Embryonic facial prominence (tissue), 1 donor: ENCODE data around the gene HCFC1.

Experiments
- DNase-seq: peaks from one replicate; pipeline ENCODE4 v3.0.0-alpha.2; 2016; ENCODE audit errors: extremely low spot score

The HCFC1 gene

DNA sequence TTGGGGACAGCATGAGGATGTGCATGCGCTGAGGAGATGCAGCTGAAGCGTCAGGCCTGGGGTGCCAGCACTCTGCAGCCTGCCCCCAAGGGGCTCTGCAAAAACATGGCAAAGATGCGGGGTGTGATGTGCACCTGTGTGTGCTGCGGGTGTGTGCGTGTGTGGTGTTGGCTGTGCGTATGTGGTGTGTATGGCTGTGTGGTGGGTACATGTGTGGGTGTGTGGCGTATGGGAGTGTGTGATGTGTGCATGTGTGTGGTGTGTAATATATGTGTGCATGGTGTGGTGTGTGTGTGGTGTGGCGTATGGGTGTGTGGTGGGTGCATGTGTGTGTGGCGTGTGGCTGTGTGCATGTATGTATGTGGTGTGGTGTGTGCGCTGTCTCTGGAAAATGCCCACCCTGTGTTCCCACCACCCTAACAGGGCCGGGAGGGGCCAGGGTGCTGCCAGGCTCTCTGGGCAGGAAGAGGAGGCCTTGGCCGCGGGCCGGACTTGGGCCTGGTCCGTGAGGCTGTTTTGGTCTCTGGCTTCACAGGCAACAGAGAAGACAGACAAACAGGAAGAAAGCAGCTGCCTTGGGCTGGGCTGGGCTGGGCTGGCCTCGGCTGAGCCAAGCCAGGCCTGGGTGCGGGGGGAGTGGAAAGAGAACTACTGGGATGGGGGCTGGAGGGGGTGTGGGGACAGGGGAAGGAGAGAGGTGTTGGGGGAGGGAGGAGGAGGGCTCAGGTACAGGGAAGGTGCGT lies 68.2 kb downstream of the HCFC1 start:
- no peak for DNase-seq

DNA sequence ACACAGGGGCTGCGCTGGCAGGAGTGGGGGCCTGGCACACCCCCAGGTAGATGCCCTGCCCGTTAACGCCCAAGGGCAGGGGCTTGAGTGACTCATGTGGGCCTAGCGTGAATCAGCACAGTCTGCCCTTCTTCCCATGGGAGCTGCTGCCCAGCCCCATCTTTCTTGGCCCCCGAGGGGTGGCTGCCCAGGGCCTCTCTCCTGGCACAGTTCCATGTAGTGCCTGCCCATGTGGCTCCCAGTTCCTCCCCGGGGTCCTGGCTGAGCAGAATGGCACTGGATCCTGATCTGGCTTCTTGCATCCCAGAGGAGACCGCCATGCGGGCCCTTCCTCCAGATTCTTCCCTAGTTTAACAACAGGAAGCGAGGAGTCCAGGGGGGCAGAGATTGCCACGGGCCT lies 69.2 kb downstream of the HCFC1 start:
- no peak for DNase-seq

- no peak for DNase-seq
Measured at GRCh38 chrX:153901753-153902140, 69.9 kb downstream of the HCFC1 start.

DNA sequence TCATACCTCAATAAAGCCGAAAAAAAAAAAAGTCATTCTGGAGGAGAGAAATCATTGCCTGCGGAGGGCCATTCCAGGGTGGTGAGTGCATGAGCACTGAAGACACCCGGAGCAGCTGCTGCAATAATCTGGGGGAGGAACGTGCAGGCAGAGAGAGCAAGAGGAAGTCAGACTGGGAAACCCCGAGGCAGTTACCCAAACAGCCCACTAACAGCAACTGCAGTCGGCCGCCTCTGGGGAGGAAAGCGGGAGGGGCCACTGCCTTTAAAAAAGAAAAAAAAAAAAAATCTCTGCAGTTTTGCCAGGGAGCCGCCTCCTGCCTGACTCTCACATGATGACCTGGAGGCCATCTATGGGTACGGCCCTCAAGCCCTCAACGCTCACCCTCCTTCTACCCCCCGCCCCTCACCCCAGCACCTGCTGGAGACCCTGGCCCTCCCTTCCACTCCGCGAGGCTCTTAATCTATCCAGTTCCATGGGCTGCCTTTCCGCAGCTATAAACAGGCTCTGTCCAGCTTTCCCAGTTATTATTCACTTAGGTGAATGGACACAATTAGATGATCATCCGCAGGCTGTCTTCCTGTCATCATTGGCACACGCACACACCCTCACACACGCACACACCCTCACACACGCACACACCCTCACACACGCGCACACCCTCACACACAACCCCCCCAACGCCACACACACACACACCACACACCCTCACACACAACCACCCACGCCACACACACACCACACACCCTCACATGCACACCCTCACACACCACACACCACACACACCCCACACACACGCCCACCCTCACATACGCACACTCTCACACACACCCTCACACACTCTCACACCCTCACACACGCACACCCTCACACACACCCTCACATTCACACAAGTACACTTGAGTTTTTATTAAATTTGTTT lies 70.5 kb downstream of the HCFC1 start:
- DNase-seq: no peak

GRCh38 chrX:153897899-153898298 lies 73.7 kb downstream of the HCFC1 start:
- no peak for DNase-seq
